ENCODE results near the gene C2orf69.

- TF ChIP-seq YY1 (IDR thresholded peaks at IDR 0.05; ENCODE audit: insufficient read depth, insufficient read length) = no peak
- TF ChIP-seq ZNF274 (IDR thresholded peaks at IDR 0.05; ENCODE audit: low read depth, low read length) = no peak
- no peak for TF ChIP-seq SUZ12 (IDR thresholded peaks at IDR 0.05; ENCODE audit: extremely low read depth, insufficient read depth, insufficient read length)
These were observed 45.2 kb upstream of the C2orf69 start for GRCh38 chr2:199865905-199866304.
